Glomerular endothelial cell (primary cell): ENCODE data around the gene VTN. TPM values are rescaled to one million over a fixed set of nuclear protein-coding genes. Genes with fewer than 3 reads are reported as not detected.

Source experiments
- DNase-seq: peaks from one replicate; pipeline ENCODE4 v3.0.0-alpha.2; 2011; ENCODE audit warnings: low read depth, low spot score; ENCODE audit errors: extremely low read depth
- total RNA-seq: library from RNA; depleted of rRNA; stranded (reverse); fragments of >200 nt; gene quantifications from 2 replicates; pipeline ENCODE4 v1.2.3, GENCODE V29; 2015

Gene VTN
- total RNA-seq, 1 donor from 2014 or later = not detected

GRCh38 chr17:28325211-28325610, 44.9 kb downstream of the VTN start:
- DNase-seq = no peak

GRCh38 chr17:28324781-28325180, 45.3 kb downstream of the VTN start:
- no peak for DNase-seq

GRCh38 chr17:28324267-28324745, 45.8 kb downstream of the VTN start:
- no peak for DNase-seq

GRCh38 chr17:28320215-28321061, 49.7 kb downstream of the VTN start:
- DNase-seq = no peak

GRCh38 chr17:28319598-28319935, 50.5 kb downstream of the VTN start:
- DNase-seq = no peak

GRCh38 chr17:28318759-28319597, 51.1 kb downstream of the VTN start, which contains the start of gene TMEM97:
Gene TMEM97, plus strand, starts transcription at chr17:28319200. Its CDS starts 40 bp downstream, at chr17:28319240.
- DNase-seq = no peak

GRCh38 chr17:28317966-28318758, 51.9 kb downstream of the VTN start:
- no peak for DNase-seq

Other genes with a start within 250 kb of the VTN start
- 9.1 and 13.2 TPM in 2 replicates for gene TMEM97, start 51.1 kb downstream of the VTN start, total RNA-seq
- 59.4 and 66.1 TPM in 2 replicates for gene IFT20, start 34.8 kb downstream of the VTN start, total RNA-seq
- 102 and 120 TPM in 2 replicates for gene TNFAIP1, start 34.5 kb downstream of the VTN start, total RNA-seq
- 74.5 and 83.4 TPM in 2 replicates for gene POLDIP2, start 12.8 kb downstream of the VTN start, total RNA-seq
- gene SEBOX, start 5.1 kb downstream of the VTN start, total RNA-seq = not detected in 2 replicates
- 4.7 and 6.7 TPM in 2 replicates for gene SARM1, start 1.4 kb upstream of the VTN start, total RNA-seq
- gene SLC46A1, start 35.9 kb upstream of the VTN start, total RNA-seq = 2.2 and 3.3 TPM in 2 replicates
- not detected in 2 replicates for gene SLC13A2, start 103.3 kb upstream of the VTN start, total RNA-seq
- not detected in 2 replicates for gene FOXN1, start 136.0 kb upstream of the VTN start, total RNA-seq
- gene UNC119, start 182.3 kb upstream of the VTN start, total RNA-seq = 38.0 and 40.0 TPM in 2 replicates
- 101 and 112 TPM in 2 replicates for gene PIGS, start 201.2 kb upstream of the VTN start, total RNA-seq
- gene ALDOC, start 206.6 kb upstream of the VTN start, total RNA-seq = 14.1 and 23.8 TPM in 2 replicates
- gene SPAG5, start 228.7 kb upstream of the VTN start, total RNA-seq = 13.0 and 18.6 TPM in 2 replicates
- gene RSKR, start 243.9 kb upstream of the VTN start, total RNA-seq = 2.5 and 5.1 TPM in 2 replicates